ENCODE measurements around the gene RAE1. TPM values are rescaled to one million over a fixed set of nuclear protein-coding genes. Genes with fewer than 3 reads are reported as not detected.

RAE1 gene
- total and polyA plus RNA-seq, 2 of the 4 experiments (the other 2 are of a cell fraction): 32.8 to 80.5 TPM

DNA sequence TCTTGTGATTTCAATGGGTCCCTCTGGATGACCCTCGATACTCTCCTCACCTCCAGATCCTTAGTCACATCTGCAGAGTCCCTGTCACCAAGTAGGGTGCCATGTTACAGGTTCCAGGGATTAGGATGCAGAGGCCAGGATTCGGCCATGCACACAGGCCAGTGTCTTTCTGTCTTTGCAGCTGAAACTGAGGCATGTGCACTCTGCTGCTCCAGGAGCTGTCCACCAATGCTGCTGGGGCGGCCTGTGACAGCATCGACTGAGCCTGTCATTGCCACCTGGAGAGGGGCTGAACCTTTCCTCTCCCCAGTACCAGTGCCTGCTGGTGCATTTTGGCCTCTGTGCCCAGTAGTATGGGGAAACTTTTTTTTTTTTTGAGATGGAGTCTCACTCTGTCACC is 35.7 kb downstream of the RAE1 start:
- H2BK120ac ChIP-seq (ENCODE audit: low read depth, low read length): no peak overlapping the region
- no peak overlapping the region for H4K5ac ChIP-seq (ENCODE audit: low read depth, low read length)
- 0 out of 2 replicates have a peak, but pooled peaks cover 3% of the 10 kb centered on the region for H3K9me1 ChIP-seq (ENCODE audit: insufficient read depth, low read length)
- POLR2A ChIA-PET (ENCODE audit: unreplicated experiment): no interaction called here
- H4K91ac ChIP-seq (ENCODE audit: insufficient read depth, low read depth, low read length): no peak overlapping the region
- in situ Hi-C loops (cut with MboI; ENCODE audit: low sequenced_read_pairs): loop anchor here (5.0 to 25.0 kb wide), 4 partner anchors 111 to 1651 kb away; partner anchors contain the start of genes ATP5F1E and PRELID3B
- no peaks in the 10 kb centered on the region for H3K27me3 ChIP-seq (ENCODE audit: control insufficient read depth, insufficient read depth, low read length)
- 100% methylated on average over 1 of the region's 4 CpGs; no CpG with 5 or more reads in 1 of the 2 experiments for WGBS, 2 experiments (ENCODE audit: extremely low coverage in 2 of 2, insufficient read length in 1 of 2)
- peaks cover 5% of the 10 kb centered on the region; the same call in 1 of the 2 replicates for H3K36me3 ChIP-seq (ENCODE audit: control insufficient read depth, insufficient read depth, low read length)
- H2AK9ac ChIP-seq (replicated peaks; ENCODE audit: low read depth, low read length, poor library complexity): no peak overlapping the region
- BruUV-seq (replicated peaks): no TSS peak
- intact Hi-C loops (cut with micrococcal nuclease): loop anchor here (5.0 to 10.0 kb wide), 2 partner anchors 828 to 1511 kb away; no protein-coding TSS in a partner anchor
- CTCF ChIA-PET: no interaction called here
- dilution Hi-C loops (cut with HindIII; ENCODE audit: low sequenced_read_pairs, unreplicated experiment): no loop called here
- H3K9ac ChIP-seq (ENCODE audit: low read depth, low read length): no peak overlapping the region
- H3K23ac ChIP-seq (ENCODE audit: low read depth, low read length): no peak overlapping the region
- H3K56ac ChIP-seq (ENCODE audit: extremely low read depth, insufficient read depth, low read length): no peak overlapping the region
- H3K4me1 ChIP-seq (ENCODE audit: control insufficient read depth, insufficient read depth, low read length): no peaks in the 10 kb centered on the region
- no peak overlapping the region for H3K14ac ChIP-seq (replicated peaks; ENCODE audit: low read depth, low read length)
- ATAC-seq (ENCODE audit: low read depth): no peak
- H2AFZ ChIP-seq (replicated peaks; ENCODE audit: low read length, poor library complexity): no peak overlapping the region
- H3K4me2 ChIP-seq (ENCODE audit: low read depth, low read length): no peak overlapping the region
- H3K9me3 ChIP-seq (ENCODE audit: control insufficient read depth, insufficient read depth, low read length): no peaks in the 10 kb centered on the region
- H2BK5ac ChIP-seq (ENCODE audit: low read depth, low read length, poor library complexity, severe bottlenecking): no peak overlapping the region
- no peaks in the 10 kb centered on the region for H4K20me1 ChIP-seq (ENCODE audit: insufficient read depth, low read length)
- H3K79me1 ChIP-seq (ENCODE audit: low read depth in 1 of 2, low read length in 2 of 2): no peaks in the 10 kb centered on the region; a peak in 1 of 4 replicates
- H3K18ac ChIP-seq (ENCODE audit: low read depth, low read length): no peak overlapping the region
- no peak overlapping the region for H3K4ac ChIP-seq (ENCODE audit: low read depth, low read length)
- no peak for DNase-seq
- TF ChIP-seq MXI1 (IDR thresholded peaks at IDR 0.05; ENCODE audit: borderline replicate concordance, low read depth, low read length): no peak
- no peak for TF ChIP-seq BHLHE40 (IDR thresholded peaks at IDR 0.05; ENCODE audit: low read depth, low read length)
- no peak for TF ChIP-seq SMC3 (IDR thresholded peaks at IDR 0.05; ENCODE audit: low read depth, low read length)
- no peak for TF ChIP-seq POLR2A (IDR thresholded peaks at IDR 0.05; ENCODE audit: low read depth, low read length)
- TF ChIP-seq CEBPB (IDR thresholded peaks at IDR 0.05; ENCODE audit: low read depth, low read length): no peak
- no peak for TF ChIP-seq FOS (IDR thresholded peaks at IDR 0.05; ENCODE audit: low read depth, low read length)
- no peak for TF ChIP-seq CHD1 (IDR thresholded peaks at IDR 0.05; ENCODE audit: low read depth, low read length)
- H2BK20ac ChIP-seq (ENCODE audit: low read depth, low read length): no peak overlapping the region
- H2BK15ac ChIP-seq (ENCODE audit: low read depth, low read length): no peak overlapping the region
- H3K27ac ChIP-seq (ENCODE audit: insufficient read depth, low read length): no peak overlapping the region
- H2AK5ac ChIP-seq (ENCODE audit: low read depth, low read length): no peak overlapping the region
- H3K4me3 ChIP-seq (ENCODE audit: insufficient read depth, low read depth, low read length): no peak overlapping the region
- no peak overlapping the region for H4K8ac ChIP-seq (ENCODE audit: low read depth in 2 of 2, low read length in 2 of 2)

Data from IMR-90 (cell line).